OCI-LY1 (cell line): ENCODE data around the gene ZBTB7A.
"Not testable (repeated sequence)": the region's sequence is repeated elsewhere in the genome, so short reads cannot be mapped to it uniquely, and the experiment has no call there.

Source experiments
- H2AFZ ChIP-seq: fragments of 200-600 bp; sonication (generic), shearing (Covaris generic); 2 replicates; pipeline ENCODE4 v1.6.0; 2014; ENCODE audit warnings: antibody characterized with exemption, mild to moderate bottlenecking, low read length
- H3F3A ChIP-seq: fragments of 200-600 bp; sonication (generic), shearing (Covaris generic); 2 replicates; pipeline ENCODE4 v1.6.0; 2014; ENCODE audit warnings: mild to moderate bottlenecking, antibody characterized with exemption, low read length, moderate library complexity; ENCODE audit not compliant: insufficient read depth
- H3K27ac ChIP-seq: fragments of 200-600 bp; sonication (generic); 2 replicates; pipeline ENCODE4 v1.5.1; 2014; ENCODE audit warnings: low read length, mixed run types, mild to moderate bottlenecking, low read depth; ENCODE audit not compliant: poor library complexity, severe bottlenecking
- H3K27me3 ChIP-seq: fragments of 200-600 bp; sonication (generic); 2 replicates; pipeline ENCODE4 v1.6.0; 2014; ENCODE audit warnings: antibody characterized with exemption, mild to moderate bottlenecking, low read length, moderate library complexity; ENCODE audit not compliant: insufficient read depth
- H3K36me3 ChIP-seq: fragments of 200-600 bp; sonication (generic); 2 replicates; pipeline ENCODE4 v1.6.1; 2014; ENCODE audit warnings: mild to moderate bottlenecking, antibody characterized with exemption, low read length, moderate library complexity, mixed read lengths; ENCODE audit not compliant: insufficient read depth
- H3K4me1 ChIP-seq: fragments of 200-600 bp; sonication (generic); 2 replicates; pipeline ENCODE4 v1.5.1; 2014; ENCODE audit warnings: mild to moderate bottlenecking, low read length, moderate library complexity; ENCODE audit not compliant: insufficient read depth, severe bottlenecking
- H3K4me2 ChIP-seq: fragments of 200-600 bp; sonication (generic), shearing (Covaris generic); 2 replicates; pipeline ENCODE4 v1.6.1; 2014; ENCODE audit warnings: low read length
- H3K4me3 ChIP-seq: fragments of 200-600 bp; sonication (generic); 2 replicates; pipeline ENCODE4 v1.5.1; 2014; ENCODE audit warnings: low read length, low read depth, mild to moderate bottlenecking, mixed read lengths; ENCODE audit not compliant: poor library complexity, severe bottlenecking
- H3K79me2 ChIP-seq: fragments of 200-600 bp; shearing (Covaris generic); 2 replicates; pipeline ENCODE4 v1.6.1; 2016; ENCODE audit warnings: mixed run types, low read length, mixed read lengths; ENCODE audit not compliant: insufficient read depth
- H3K9ac ChIP-seq: fragments of 200-600 bp; sonication (generic), shearing (Covaris generic); 2 replicates; pipeline ENCODE4 v1.6.1; 2014; ENCODE audit warnings: mild to moderate bottlenecking, low read length, mixed read lengths
- H3K9me2 ChIP-seq: fragments of 200-600 bp; sonication (generic), shearing (Covaris generic); 2 replicates; pipeline ENCODE4 v1.6.1; 2014; ENCODE audit warnings: low read depth, mild to moderate bottlenecking, low read length, mixed read lengths
- H3K9me3 ChIP-seq: fragments of 200-600 bp; shearing (Covaris generic); 2 replicates; pipeline ENCODE4 v1.6.1; 2014; ENCODE audit warnings: low read length, mixed read lengths
- H4K20me1 ChIP-seq: fragments of 200-600 bp; sonication (generic), shearing (Covaris generic); 2 replicates; pipeline ENCODE4 v1.6.0; 2016; ENCODE audit warnings: mild to moderate bottlenecking, low read length; ENCODE audit not compliant: insufficient read depth
- CTCF ChIP-seq: fragments of 200-600 bp; sonication (generic), shearing (Covaris generic); IDR thresholded peaks from 2 replicates; pipeline ENCODE4 v1.5.1; 2017; ENCODE audit warnings: mild to moderate bottlenecking, antibody characterized with exemption, low read length, moderate library complexity, mixed read lengths
- EZH2 ChIP-seq: fragments of 200-600 bp; sonication (generic), shearing (Covaris generic); IDR thresholded peaks from 2 replicates; pipeline ENCODE4 v1.8.0; 2017; ENCODE audit warnings: borderline replicate concordance, mixed run types, mild to moderate bottlenecking, antibody characterized with exemption, low read length, moderate library complexity, mixed read lengths

ZBTB7A gene

GRCh38 chr19:4000798-4001197, 65.9 kb downstream of the ZBTB7A start:
- H4K20me1 ChIP-seq, H3K4me1 ChIP-seq, H3K27ac ChIP-seq, H3K27me3 ChIP-seq, H2AFZ ChIP-seq, H3K4me3 ChIP-seq, H3K9ac ChIP-seq, H3K79me2 ChIP-seq, H3K36me3 ChIP-seq, H3K4me2 ChIP-seq, H3K9me2 ChIP-seq, H3K9me3 ChIP-seq, H3F3A ChIP-seq: not testable (repeated sequence)

- H4K20me1 ChIP-seq, result not testable (repeated sequence)
These were observed 67.9 kb downstream of the ZBTB7A start for GRCh38 chr19:3998667-3999412.

GRCh38 chr19:3995607-3996006, 71.1 kb downstream of the ZBTB7A start:
- no peaks in the 10 kb centered on the region for H4K20me1 ChIP-seq
- no peak overlapping the region for H3K27ac ChIP-seq
- no peaks in the 10 kb centered on the region for H3F3A ChIP-seq
- H3K4me3 ChIP-seq, result no peak overlapping the region
- H3K9ac ChIP-seq, result no peak overlapping the region
- H3K36me3 ChIP-seq, result no peaks in the 10 kb centered on the region; the same call in 1 of the 2 replicates
- H3K9me3 ChIP-seq, result no peaks in the 10 kb centered on the region
- no peaks in the 10 kb centered on the region for H3K9me2 ChIP-seq
- H3K4me1 ChIP-seq, result no peaks in the 10 kb centered on the region
- no peak overlapping the region for H3K4me2 ChIP-seq
- TF ChIP-seq EZH2 (no peak), CTCF (no peak)
- no peak overlapping the region for H2AFZ ChIP-seq
- no peaks in the 10 kb centered on the region for H3K27me3 ChIP-seq
- no peaks in the 10 kb centered on the region for H3K79me2 ChIP-seq

More at GRCh38 chr19:3998667-3999412, 67.9 kb downstream of the ZBTB7A start:
- H3K9me2 ChIP-seq, H3K4me1 ChIP-seq, H3K27ac ChIP-seq, H3K36me3 ChIP-seq, H3K4me3 ChIP-seq, H3K79me2 ChIP-seq, H3F3A ChIP-seq, H3K9ac ChIP-seq, H3K4me2 ChIP-seq, H2AFZ ChIP-seq, H3K27me3 ChIP-seq, H3K9me3 ChIP-seq: not testable (repeated sequence)
